Measurements from ENCODE around the gene CYP21A2.
"Not testable (repeated sequence)": the region's sequence is repeated elsewhere in the genome, so short reads cannot be mapped to it uniquely, and the experiment has no call there.

CYP21A2 gene

GRCh38 chr6:32056254-32056653 lies 18.0 kb downstream of the CYP21A2 start:
- Mint-ChIP-seq H3K27me3 (no peaks in the 10 kb centered on the region), H3K36me3 (no peaks in the 10 kb centered on the region), H3K4me1 (no peaks in the 10 kb centered on the region), H3K4me3 (no peak overlapping the region), H3K27ac (no peak overlapping the region), H3K9me3 (no peaks in the 10 kb centered on the region)
- DNase-seq, result no peak
- CTCF ChIA-PET, result no interaction called here

DNA sequence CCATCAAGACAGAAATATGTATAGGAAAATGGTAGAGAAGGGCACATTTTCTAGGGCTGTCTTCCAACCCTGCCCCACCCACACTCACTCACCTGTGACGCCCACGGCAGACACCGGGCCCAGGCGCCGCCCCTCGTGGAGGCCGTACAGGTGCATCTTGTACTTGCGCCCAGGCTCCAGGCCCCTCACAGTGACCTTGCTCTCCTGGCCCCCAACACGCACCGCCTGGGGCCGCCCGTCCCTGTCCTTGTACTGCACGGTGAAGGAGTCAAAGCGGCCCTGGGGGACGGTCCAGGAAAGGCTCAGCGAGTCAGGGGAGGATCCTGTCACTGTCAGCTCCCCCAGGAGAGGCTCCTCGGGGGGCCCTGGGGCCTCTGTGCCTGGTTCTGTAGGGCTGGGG lies 19.8 kb downstream of the CYP21A2 start:
- DNase-seq, result no peak
- Mint-ChIP-seq H3K27me3 (no peaks in the 10 kb centered on the region), H3K4me3 (no peak overlapping the region), H3K4me1 (no peaks in the 10 kb centered on the region), H3K36me3 (no peaks in the 10 kb centered on the region), H3K9me3 (no peaks in the 10 kb centered on the region), H3K27ac (no peak overlapping the region)
- CTCF ChIA-PET, result no interaction called here

DNA sequence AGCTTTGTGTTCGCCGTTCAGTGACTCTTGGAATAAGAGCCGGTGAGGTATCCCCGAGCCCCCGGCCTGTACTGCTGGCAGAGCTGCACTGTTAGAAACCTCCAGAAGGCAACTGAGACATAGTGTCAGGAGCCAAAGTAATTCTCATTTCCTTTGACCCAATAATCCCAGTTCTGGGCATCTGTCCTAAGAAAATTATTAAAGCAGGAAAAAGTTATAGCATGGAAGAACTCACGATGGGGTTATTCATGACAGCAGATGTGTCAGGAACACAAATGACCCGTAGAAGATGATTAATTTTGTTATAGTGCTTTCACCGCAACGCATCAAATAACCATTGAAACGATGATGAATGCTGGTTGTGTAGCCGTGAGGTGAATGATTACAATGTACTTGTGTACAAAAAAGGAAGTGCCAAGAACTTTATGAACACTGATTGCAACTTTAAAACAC lies 20.3 kb downstream of the CYP21A2 start:
- Mint-ChIP-seq H3K9me3 (no peaks in the 10 kb centered on the region), H3K4me3 (no peak overlapping the region), H3K4me1 (no peaks in the 10 kb centered on the region), H3K27me3 (no peaks in the 10 kb centered on the region), H3K36me3 (no peaks in the 10 kb centered on the region), H3K27ac (no peak overlapping the region)
- CTCF ChIA-PET, result no interaction called here
- no peak for DNase-seq

DNA sequence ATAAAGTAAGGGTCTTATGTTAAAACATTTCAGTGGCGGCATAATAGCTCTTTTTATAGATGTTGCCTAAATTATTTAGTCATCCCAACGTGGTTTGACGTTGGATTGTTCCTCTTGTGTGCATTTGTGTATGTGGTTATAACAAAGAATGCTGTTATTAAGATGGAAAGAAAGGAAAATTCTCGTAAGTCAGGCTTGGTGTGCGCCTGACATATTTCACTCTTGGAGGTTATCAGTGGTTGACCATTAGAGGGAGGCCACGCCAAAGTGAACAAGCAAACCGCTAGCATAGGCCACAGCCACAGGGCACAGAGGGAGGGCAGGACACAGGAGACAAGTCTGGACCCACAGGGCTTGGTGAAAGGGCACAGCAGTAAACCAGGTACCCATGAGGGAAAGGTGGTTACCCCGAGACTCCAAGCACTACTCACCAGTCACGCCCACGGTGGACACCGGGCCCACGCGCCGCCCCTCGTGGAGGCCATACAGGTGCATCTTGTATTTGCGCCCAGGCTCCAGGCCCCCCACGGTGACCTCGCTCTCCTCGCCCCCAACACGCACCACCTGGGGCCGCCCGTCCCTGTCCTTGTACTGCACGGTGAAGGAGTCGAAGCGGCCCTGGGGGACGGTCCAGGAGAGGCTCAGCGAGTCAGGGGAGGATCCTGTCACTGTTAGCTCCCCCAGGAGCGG lies 22.9 kb downstream of the CYP21A2 start:
- H3K36me3 Mint-ChIP-seq, result no peaks in the 10 kb centered on the region
- no peaks in the 10 kb centered on the region for H3K27me3 Mint-ChIP-seq
- no peaks in the 10 kb centered on the region for H3K9me3 Mint-ChIP-seq
- no peaks in the 10 kb centered on the region for H3K4me1 Mint-ChIP-seq
- CTCF ChIA-PET, result no interaction called here
- no peak overlapping the region for H3K4me3 Mint-ChIP-seq
- no peak for DNase-seq
- no peak overlapping the region for H3K27ac Mint-ChIP-seq

- no peaks in the 10 kb centered on the region for H3K36me3 Mint-ChIP-seq
- CTCF ChIA-PET, result interaction anchor here (0.7 kb wide), 1 partner anchor 176 kb away, joined by 3 read pairs; no protein-coding TSS in a partner anchor
- DNase-seq, result no peak
- peaks cover 8% of the 10 kb centered on the region for H3K27me3 Mint-ChIP-seq
- no peaks in the 10 kb centered on the region for H3K9me3 Mint-ChIP-seq
- no peaks in the 10 kb centered on the region for H3K4me1 Mint-ChIP-seq
- H3K4me3 Mint-ChIP-seq, result no peak overlapping the region
- no peak overlapping the region for H3K27ac Mint-ChIP-seq
Observed at GRCh38 chr6:32064706-32065105, 26.5 kb downstream of the CYP21A2 start.

DNA sequence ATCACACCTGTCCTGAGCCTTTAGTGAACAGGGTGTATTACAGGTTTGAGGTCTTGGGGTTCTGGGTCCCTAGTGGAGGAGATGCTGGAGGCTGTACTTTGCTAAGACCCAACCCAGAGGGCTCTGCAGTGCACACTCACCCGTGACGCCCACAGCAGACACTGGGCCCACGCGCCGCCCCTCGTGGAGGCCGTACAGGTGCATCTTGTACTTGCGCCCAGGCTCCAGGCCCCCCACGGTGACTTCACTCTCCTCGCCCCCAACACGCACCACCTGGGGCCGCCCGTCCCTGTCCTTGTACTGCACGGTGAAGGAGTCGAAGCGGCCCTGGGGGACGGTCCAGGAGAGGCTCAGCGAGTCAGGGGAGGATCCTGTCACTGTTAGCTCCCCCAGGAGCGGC lies 29.3 kb downstream of the CYP21A2 start:
- H3K9me3 Mint-ChIP-seq, H3K27me3 Mint-ChIP-seq, H3K4me3 Mint-ChIP-seq, DNase-seq, CTCF ChIA-PET, H3K4me1 Mint-ChIP-seq, H3K36me3 Mint-ChIP-seq, H3K27ac Mint-ChIP-seq: not testable (repeated sequence)

GRCh38 chr6:32068315-32068714 lies 30.1 kb downstream of the CYP21A2 start:
- DNase-seq, H3K4me3 Mint-ChIP-seq, H3K27ac Mint-ChIP-seq, H3K4me1 Mint-ChIP-seq, H3K27me3 Mint-ChIP-seq, H3K9me3 Mint-ChIP-seq, H3K36me3 Mint-ChIP-seq, CTCF ChIA-PET: not testable (repeated sequence)

- no peak overlapping the region for H3K27ac Mint-ChIP-seq
- DNase-seq, result no peak
- CTCF ChIA-PET, result no interaction called here
- no peaks in the 10 kb centered on the region for H3K4me1 Mint-ChIP-seq
- no peaks in the 10 kb centered on the region for H3K9me3 Mint-ChIP-seq
- no peaks in the 10 kb centered on the region for H3K36me3 Mint-ChIP-seq
- H3K4me3 Mint-ChIP-seq, result no peak overlapping the region
- H3K27me3 Mint-ChIP-seq, result peaks cover 8% of the 10 kb centered on the region
Observed at GRCh38 chr6:32068867-32069266, 30.7 kb downstream of the CYP21A2 start.

DNA sequence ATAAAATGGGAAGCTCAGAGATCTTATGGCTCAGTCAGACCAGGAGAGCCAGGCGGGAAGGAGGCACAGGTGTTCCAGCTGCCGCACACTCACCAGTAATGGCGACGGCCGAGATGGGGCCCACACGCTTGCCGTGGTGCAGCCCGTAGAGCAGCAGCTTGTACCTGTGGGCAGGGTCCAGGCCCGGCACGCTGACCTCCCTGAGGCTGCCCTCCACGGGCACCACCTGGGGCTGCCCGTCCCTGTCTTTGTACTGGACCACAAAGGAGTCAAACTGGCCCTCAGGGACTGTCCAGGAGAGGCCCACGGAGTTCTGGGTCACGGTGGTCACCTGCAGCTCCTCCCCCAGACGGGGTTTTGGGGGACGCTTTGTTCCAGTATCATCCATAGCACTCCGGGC lies 31.2 kb downstream of the CYP21A2 start:
- no peak for DNase-seq
- no peaks in the 10 kb centered on the region for H3K4me1 Mint-ChIP-seq
- peaks cover 8% of the 10 kb centered on the region for H3K27me3 Mint-ChIP-seq
- no peak overlapping the region for H3K27ac Mint-ChIP-seq
- H3K9me3 Mint-ChIP-seq, result no peaks in the 10 kb centered on the region
- CTCF ChIA-PET, result no interaction called here
- no peaks in the 10 kb centered on the region for H3K36me3 Mint-ChIP-seq
- H3K4me3 Mint-ChIP-seq, result no peak overlapping the region

- no peaks in the 10 kb centered on the region for H3K9me3 Mint-ChIP-seq
- CTCF ChIA-PET, result no interaction called here
- no peaks in the 10 kb centered on the region for H3K36me3 Mint-ChIP-seq
- H3K27ac Mint-ChIP-seq, result no peak overlapping the region
- peaks cover 8% of the 10 kb centered on the region for H3K27me3 Mint-ChIP-seq
- DNase-seq, result no peak
- no peaks in the 10 kb centered on the region for H3K4me1 Mint-ChIP-seq
- no peak overlapping the region for H3K4me3 Mint-ChIP-seq
Observed at GRCh38 chr6:32069878-32070515, 31.8 kb downstream of the CYP21A2 start.

DNA sequence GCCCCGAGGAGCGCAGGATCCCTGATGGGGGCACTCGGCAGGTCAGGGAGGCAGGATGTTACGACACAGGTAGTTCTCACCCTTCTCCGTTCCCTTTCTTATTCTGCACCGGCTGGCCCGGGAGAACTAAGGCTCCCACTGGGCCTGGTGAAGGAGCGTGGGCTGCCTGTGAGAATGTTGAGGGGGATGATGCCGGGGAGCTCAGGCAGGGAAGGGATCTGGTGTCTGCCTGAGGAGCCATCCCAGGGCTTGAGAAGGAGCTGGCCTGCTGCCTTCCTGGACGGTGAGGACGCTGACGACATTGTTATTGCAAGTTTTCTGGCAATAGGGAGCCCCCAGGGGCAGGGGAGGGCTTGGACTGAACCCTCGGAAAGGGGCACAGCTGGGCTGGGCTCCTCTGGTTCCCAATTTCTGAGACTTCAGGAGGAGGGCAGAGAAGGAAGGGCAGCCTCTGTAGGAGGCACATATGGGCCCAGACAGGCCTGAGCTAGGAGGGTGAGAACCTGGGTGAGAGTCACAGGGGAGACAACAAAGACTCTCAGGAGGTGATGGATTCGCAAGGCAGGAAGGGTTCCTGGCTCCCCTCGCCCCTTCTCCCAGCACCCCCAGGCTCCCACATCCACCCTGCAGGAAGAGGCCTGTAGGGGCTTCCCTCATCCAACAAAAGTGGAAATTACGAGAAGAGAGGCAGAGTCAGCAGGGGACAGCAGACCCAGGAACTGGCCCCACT lies 32.8 kb downstream of the CYP21A2 start:
- DNase-seq, result no peak
- no peaks in the 10 kb centered on the region for H3K4me1 Mint-ChIP-seq
- H3K4me3 Mint-ChIP-seq, result no peak overlapping the region
- no peaks in the 10 kb centered on the region for H3K9me3 Mint-ChIP-seq
- H3K27ac Mint-ChIP-seq, result no peak overlapping the region
- no peaks in the 10 kb centered on the region for H3K36me3 Mint-ChIP-seq
- CTCF ChIA-PET, result no interaction called here
- peaks cover 8% of the 10 kb centered on the region for H3K27me3 Mint-ChIP-seq

DNA sequence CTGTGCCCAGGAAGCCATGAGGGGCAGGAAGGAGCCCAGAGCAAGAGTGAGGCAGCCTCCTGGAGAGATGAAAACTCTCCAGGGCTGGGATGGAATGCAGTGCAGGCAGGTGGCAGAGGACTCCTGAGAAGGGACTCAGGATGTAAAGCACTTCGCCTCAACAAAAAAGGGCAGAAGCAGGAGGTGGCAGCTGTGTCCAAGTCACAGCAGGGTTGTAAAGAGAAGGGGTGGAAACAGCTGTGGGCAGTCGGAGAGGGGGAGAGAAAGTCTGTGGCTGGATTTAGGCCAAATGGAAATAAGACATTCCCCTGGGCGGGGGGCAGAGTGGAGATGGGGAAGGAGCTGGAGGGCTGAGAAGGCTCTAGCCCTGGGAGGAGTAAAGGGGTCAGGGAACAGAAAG lies 34.9 kb downstream of the CYP21A2 start:
- no peaks in the 10 kb centered on the region for H3K4me1 Mint-ChIP-seq
- no peaks in the 10 kb centered on the region for H3K9me3 Mint-ChIP-seq
- no peak for DNase-seq
- CTCF ChIA-PET, result no interaction called here
- no peak overlapping the region for H3K4me3 Mint-ChIP-seq
- H3K27ac Mint-ChIP-seq, result no peak overlapping the region
- no peaks in the 10 kb centered on the region for H3K36me3 Mint-ChIP-seq
- H3K27me3 Mint-ChIP-seq, result peaks cover 4% of the 10 kb centered on the region

- H3K36me3 Mint-ChIP-seq, result no peaks in the 10 kb centered on the region
- H3K4me1 Mint-ChIP-seq, result no peaks in the 10 kb centered on the region
- peaks cover 4% of the 10 kb centered on the region for H3K27me3 Mint-ChIP-seq
- DNase-seq, result no peak
- CTCF ChIA-PET, result no interaction called here
- H3K9me3 Mint-ChIP-seq, result no peaks in the 10 kb centered on the region
- H3K27ac Mint-ChIP-seq, result no peak overlapping the region
- no peak overlapping the region for H3K4me3 Mint-ChIP-seq
Observed at GRCh38 chr6:32073613-32074012, 35.4 kb downstream of the CYP21A2 start.

- CTCF ChIA-PET, result no interaction called here
Observed at GRCh38 chr6:32074996-32075532, 36.8 kb downstream of the CYP21A2 start.

DNA sequence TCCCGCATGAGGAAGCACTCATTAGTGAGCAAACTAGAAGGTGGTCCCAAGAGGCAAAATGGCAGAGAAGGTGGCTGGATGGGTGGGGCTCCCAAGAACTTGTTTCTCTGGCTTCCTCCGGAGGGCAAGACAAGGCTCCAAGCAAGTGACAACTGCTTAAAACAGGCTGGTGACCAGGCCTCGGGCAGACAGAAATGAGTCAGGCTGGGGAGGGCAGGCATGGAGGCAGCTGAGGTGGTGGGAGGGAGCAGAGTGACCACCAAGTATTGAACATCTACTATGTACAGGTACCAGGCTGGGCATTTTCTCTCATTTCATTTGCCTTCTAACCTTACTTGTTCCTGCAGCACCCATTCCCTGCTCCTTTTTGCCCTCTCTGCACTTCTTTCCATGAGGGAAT lies 37.6 kb downstream of the CYP21A2 start:
- Mint-ChIP-seq H3K4me1 (no peaks in the 10 kb centered on the region), H3K4me3 (no peak overlapping the region), H3K36me3 (no peaks in the 10 kb centered on the region), H3K27me3 (peaks cover 18% of the 10 kb centered on the region), H3K9me3 (no peaks in the 10 kb centered on the region), H3K27ac (no peak overlapping the region)
- DNase-seq, result no peak
- CTCF ChIA-PET, result interaction anchor here (1.1 kb wide), 1 partner anchor 9 kb away, joined by 3 read pairs; no protein-coding TSS in a partner anchor

More at GRCh38 chr6:32074996-32075532, 36.8 kb downstream of the CYP21A2 start:
- H3K4me1 Mint-ChIP-seq, result no peaks in the 10 kb centered on the region
- H3K4me3 Mint-ChIP-seq, result no peak overlapping the region
- peaks cover 13% of the 10 kb centered on the region for H3K27me3 Mint-ChIP-seq
- no peaks in the 10 kb centered on the region for H3K9me3 Mint-ChIP-seq
- no peak overlapping the region for H3K27ac Mint-ChIP-seq
- no peaks in the 10 kb centered on the region for H3K36me3 Mint-ChIP-seq
- DNase-seq, result no peak
